Spleen (tissue), 11 donors: Measurements from ENCODE around the gene CCL17. TPM values are rescaled to one million over a fixed set of nuclear protein-coding genes. Genes with fewer than 3 reads are reported as not detected.

Experiments
- DNase-seq: peaks from one replicate; pipeline ENCODE4 v3.0.0-alpha.2; 2020
- H3K27ac ChIP-seq, 8 donors: fragments of 200-600 bp; sonication (generic) in 7 of 8; 1 replicate in 4 of 8; 2 replicates in 4 of 8; pipeline versions ENCODE4 v1.5.0 to v1.8.0; 2016 to 2021; ENCODE audit warnings: inconsistent platforms in 4 of 8, mild to moderate bottlenecking in 4 of 8, moderate library complexity in 1 of 8
- H3K27me3 ChIP-seq, 7 donors: fragments of 200-600 bp; sonication (generic) in 6 of 7; replicated peaks in 1 of 7; 1 replicate in 4 of 7; 2 replicates in 3 of 7; pipeline versions ENCODE4 v1.5.0 to v1.8.0; 2016 to 2021; ENCODE audit warnings: inconsistent platforms in 3 of 7, mild to moderate bottlenecking in 1 of 7
- H3K36me3 ChIP-seq, 6 donors: fragments of 200-600 bp; sonication (generic) in 5 of 6; 1 replicate in 4 of 6; 2 replicates in 2 of 6; pipeline versions ENCODE4 v1.5.0 to v1.8.0; 2016 to 2021; ENCODE audit warnings: inconsistent platforms in 2 of 6
- H3K4me1 ChIP-seq, 6 donors: fragments of 200-600 bp; sonication (generic) in 5 of 6; 1 replicate in 3 of 6; 2 replicates in 3 of 6; pipeline versions ENCODE4 v1.5.0 to v1.8.0; 2016 to 2021; ENCODE audit warnings: inconsistent platforms in 3 of 6
- H3K4me3 ChIP-seq, 8 donors: fragments of 200-600 bp; sonication (generic) in 7 of 8; 1 replicate in 4 of 8; 2 replicates in 4 of 8; pipeline versions ENCODE4 v1.5.0 to v1.8.0; 2016 to 2021; ENCODE audit warnings: inconsistent platforms in 4 of 8, mild to moderate bottlenecking in 4 of 8, moderate library complexity in 2 of 8
- H3K9me3 ChIP-seq, 8 donors: fragments of 200-600 bp; sonication (generic) in 7 of 8; 1 replicate in 4 of 8; 2 replicates in 4 of 8; pipeline versions ENCODE4 v1.5.0 to v1.8.0; 2016 to 2021; ENCODE audit warnings: inconsistent platforms in 4 of 8
- POLR2A ChIP-seq, 3 donors: fragments of 450-650 bp; IDR thresholded peaks; one replicate each; pipeline ENCODE4 v1.5.1; 2017; ENCODE audit warnings: antibody characterized with exemption in 3 of 3, mild to moderate bottlenecking in 1 of 3
- POLR2AphosphoS5 ChIP-seq, 3 donors: sonication (generic); formaldehyde crosslinking; IDR thresholded peaks; one replicate each; pipeline ENCODE4 v1.5.1; 2017; ENCODE audit warnings: antibody characterized with exemption in 3 of 3
- WGBS, 5 donors: extraction: QIAGEN DNeasy Blood & Tissue Kit in 3 of 5; methylation state at CpG; one replicate each; pipeline versions ENCODE4 v1.1.5 to v1.1.7; 2013 to 2018; 5-methylcytosine and 5-hydroxymethylcytosine counted together
- intact Hi-C: fragments of 100-400 bp; cut with DNase I; formaldehyde crosslinking; loops from one replicate; pipeline ENCODE4 v1.15.0; 2023; ENCODE audit warnings: low total_unique reads
- polyA plus RNA-seq, 3 donors: library from polyadenylated mRNA; stranded (reverse); fragments of 200-250 nt; gene quantifications; one replicate each; pipeline ENCODE4 v1.2.1, GENCODE V29; 2013
- total RNA-seq, 7 donors: library from RNA; depleted of rRNA in 3 of 7; stranded (reverse); fragments of >200 nt in 3 of 7; fragmentation: NEBNext Ultra II Directional in 4 of 7; extraction: Animal tissue kit (Norgen Biotek cat#: 25700) in 4 of 7; gene quantifications; one replicate each; pipeline versions ENCODE4 v1.1.0 to v1.2.1, GENCODE V29; 2016 to 2021
- TF ChIP-seq, protein P1 (sequence below), 11 experiments: fragments of 200-600 bp in 7 of 11; fragments of 450-650 bp in 4 of 11; sonication (generic) in 4 of 11; IDR thresholded peaks in 8 of 11; conservative IDR thresholded peaks in 3 of 11; 1 replicate in 7 of 11; 2 replicates in 4 of 11; pipeline versions ENCODE4 v1.4.0 to v1.8.0; 2016 to 2021; ENCODE audit warnings: antibody characterized with exemption in 11 of 11, inconsistent platforms in 4 of 11, mild to moderate bottlenecking in 1 of 11
- donor health status: healthy with polysubstance abuse.
- donor health status: DM: no; HTN: no; CAD: no; lungs with moderate emphysema.
- donor health status: DM: no; HTN: no; CAD: no.
- donor health status: Bipolar disorder and iron deficiency.
- donor health status: healthy.
- donor health status: DM: no; HTN: no; CAD: no.
- donor health status: DM: yes; HTN: yes; CAD: no.

Gene CCL17
- total and polyA plus RNA-seq, 10 donors: 0.29 to 4.0 (median 2.0) TPM; not detected in 4

DNA sequence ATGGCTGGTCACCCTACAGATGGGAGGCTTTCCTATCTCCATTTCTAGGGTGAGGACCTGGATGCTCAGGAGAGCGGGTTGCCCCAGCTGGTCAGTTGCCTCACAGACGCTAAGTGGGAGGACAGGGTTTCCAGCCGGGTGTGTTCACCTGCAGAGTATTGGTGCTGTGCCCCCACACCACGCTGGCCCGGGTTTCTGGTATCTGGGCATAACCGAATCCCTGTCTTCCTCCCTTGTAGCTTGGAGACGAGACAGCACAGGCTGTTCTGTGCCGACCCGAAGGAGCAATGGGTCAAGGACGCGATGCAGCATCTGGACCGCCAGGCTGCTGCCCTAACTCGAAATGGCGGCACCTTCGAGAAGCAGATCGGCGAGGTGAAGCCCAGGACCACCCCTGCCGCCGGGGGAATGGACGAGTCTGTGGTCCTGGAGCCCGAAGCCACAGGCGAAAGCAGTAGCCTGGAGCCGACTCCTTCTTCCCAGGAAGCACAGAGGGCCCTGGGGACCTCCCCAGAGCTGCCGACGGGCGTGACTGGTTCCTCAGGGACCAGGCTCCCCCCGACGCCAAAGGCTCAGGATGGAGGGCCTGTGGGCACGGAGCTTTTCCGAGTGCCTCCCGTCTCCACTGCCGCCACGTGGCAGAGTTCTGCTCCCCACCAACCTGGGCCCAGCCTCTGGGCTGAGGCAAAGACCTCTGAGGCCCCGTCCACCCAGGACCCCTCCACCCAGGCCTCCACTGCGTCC, 22.6 kb upstream of the CCL17 start:
- no peak overlapping the region for H3K4me3 ChIP-seq
- H3K27me3 ChIP-seq: no peaks in the 10 kb centered on the region
- TF ChIP-seq, protein P1, sequence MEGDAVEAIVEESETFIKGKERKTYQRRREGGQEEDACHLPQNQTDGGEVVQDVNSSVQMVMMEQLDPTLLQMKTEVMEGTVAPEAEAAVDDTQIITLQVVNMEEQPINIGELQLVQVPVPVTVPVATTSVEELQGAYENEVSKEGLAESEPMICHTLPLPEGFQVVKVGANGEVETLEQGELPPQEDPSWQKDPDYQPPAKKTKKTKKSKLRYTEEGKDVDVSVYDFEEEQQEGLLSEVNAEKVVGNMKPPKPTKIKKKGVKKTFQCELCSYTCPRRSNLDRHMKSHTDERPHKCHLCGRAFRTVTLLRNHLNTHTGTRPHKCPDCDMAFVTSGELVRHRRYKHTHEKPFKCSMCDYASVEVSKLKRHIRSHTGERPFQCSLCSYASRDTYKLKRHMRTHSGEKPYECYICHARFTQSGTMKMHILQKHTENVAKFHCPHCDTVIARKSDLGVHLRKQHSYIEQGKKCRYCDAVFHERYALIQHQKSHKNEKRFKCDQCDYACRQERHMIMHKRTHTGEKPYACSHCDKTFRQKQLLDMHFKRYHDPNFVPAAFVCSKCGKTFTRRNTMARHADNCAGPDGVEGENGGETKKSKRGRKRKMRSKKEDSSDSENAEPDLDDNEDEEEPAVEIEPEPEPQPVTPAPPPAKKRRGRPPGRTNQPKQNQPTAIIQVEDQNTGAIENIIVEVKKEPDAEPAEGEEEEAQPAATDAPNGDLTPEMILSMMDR (IDR thresholded peaks at IDR 0.05 in 8 of 11, conservative IDR thresholded peaks at IDR 0.05 in 3 of 11): no peak
- TF ChIP-seq POLR2AphosphoS5 (IDR thresholded peaks at IDR 0.05): no peak
- TF ChIP-seq POLR2A (IDR thresholded peaks at IDR 0.05): no peak
- no peaks in the 10 kb centered on the region for H3K36me3 ChIP-seq
- H3K4me1 ChIP-seq: peaks cover 0 to 44% (median 32%) of the 10 kb centered on the region in 6 donors
- intact Hi-C loops: no loop called here
- no peak overlapping the region for H3K27ac ChIP-seq
- WGBS, 5 donors: 89 to 95% (median 93%) methylated on average over 26 to 35 of the region's 35 CpGs
- no peak for DNase-seq
- H3K9me3 ChIP-seq: no peaks in the 10 kb centered on the region

DNA sequence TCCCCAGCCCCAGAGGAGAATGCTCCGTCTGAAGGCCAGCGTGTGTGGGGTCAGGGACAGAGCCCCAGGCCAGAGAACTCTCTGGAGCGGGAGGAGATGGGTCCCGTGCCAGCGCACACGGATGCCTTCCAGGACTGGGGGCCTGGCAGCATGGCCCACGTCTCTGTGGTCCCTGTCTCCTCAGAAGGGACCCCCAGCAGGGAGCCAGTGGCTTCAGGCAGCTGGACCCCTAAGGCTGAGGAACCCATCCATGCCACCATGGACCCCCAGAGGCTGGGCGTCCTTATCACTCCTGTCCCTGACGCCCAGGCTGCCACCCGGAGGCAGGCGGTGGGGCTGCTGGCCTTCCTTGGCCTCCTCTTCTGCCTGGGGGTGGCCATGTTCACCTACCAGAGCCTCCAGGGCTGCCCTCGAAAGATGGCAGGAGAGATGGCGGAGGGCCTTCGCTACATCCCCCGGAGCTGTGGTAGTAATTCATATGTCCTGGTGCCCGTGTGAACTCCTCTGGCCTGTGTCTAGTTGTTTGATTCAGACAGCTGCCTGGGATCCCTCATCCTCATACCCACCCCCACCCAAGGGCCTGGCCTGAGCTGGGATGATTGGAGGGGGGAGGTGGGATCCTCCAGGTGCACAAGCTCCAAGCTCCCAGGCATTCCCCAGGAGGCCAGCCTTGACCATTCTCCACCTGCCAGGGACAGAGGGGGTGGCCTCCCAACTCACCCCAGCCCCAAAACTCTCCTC, 21.9 kb upstream of the CCL17 start:
- no peak overlapping the region for H3K27ac ChIP-seq
- TF ChIP-seq POLR2AphosphoS5 (IDR thresholded peaks at IDR 0.05) (no peak), POLR2A (IDR thresholded peaks at IDR 0.05) (no peak)
- TF ChIP-seq, protein P1 (IDR thresholded peaks at IDR 0.05 in 8 of 11, conservative IDR thresholded peaks at IDR 0.05 in 3 of 11): no peak
- DNase-seq: no peak
- H3K4me1 ChIP-seq: peaks cover 0 to 40% (median 31%) of the 10 kb centered on the region in 6 donors
- H3K9me3 ChIP-seq: no peaks in the 10 kb centered on the region
- no peaks in the 10 kb centered on the region for H3K36me3 ChIP-seq
- no peak overlapping the region for H3K4me3 ChIP-seq
- WGBS, 5 donors: 89 to 98% (median 94%) methylated on average over 8 to 16 of the region's 16 CpGs
- no peaks in the 10 kb centered on the region for H3K27me3 ChIP-seq
- intact Hi-C loops: no loop called here

DNA sequence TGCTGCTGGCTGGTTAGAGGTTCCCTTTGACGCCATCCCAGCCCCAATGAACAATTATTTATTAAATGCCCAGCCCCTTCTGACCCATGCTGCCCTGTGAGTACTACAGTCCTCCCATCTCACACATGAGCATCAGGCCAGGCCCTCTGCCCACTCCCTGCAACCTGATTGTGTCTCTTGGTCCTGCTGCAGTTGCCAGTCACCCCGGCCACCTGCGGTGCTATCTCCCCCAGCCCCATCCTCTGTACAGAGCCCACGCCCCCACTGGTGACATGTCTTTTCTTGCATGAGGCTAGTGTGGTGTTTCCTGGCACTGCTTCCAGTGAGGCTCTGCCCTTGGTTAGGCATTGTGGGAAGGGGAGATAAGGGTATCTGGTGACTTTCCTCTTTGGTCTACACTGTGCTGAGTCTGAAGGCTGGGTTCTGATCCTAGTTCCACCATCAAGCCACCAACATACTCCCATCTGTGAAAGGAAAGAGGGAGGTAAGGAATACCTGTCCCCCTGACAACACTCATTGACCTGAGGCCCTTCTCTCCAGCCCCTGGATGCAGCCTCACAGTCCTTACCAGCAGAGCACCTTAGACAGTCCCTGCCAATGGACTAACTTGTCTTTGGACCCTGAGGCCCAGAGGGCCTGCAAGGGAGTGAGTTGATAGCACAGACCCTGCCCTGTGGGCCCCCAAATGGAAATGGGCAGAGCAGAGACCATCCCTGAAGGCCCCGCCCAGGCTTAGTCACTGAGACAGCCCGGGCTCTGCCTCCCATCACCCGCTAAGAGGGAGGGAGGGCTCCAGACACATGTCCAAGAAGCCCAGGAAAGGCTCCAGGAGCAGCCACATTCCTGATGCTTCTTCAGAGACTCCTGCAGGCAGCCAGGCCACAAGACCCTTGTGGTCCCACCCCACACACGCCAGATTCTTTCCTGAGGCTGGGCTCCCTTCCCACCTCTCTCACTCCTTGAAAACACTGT, 21.0 kb upstream of the CCL17 start:
- no peak for DNase-seq
- H3K4me3 ChIP-seq: no peak overlapping the region
- no peak for TF ChIP-seq POLR2AphosphoS5 (IDR thresholded peaks at IDR 0.05)
- no peak for TF ChIP-seq POLR2A (IDR thresholded peaks at IDR 0.05)
- TF ChIP-seq, protein P1 (IDR thresholded peaks at IDR 0.05 in 8 of 11, conservative IDR thresholded peaks at IDR 0.05 in 3 of 11): no peak
- peaks cover 0 to 37% (median 28%) of the 10 kb centered on the region in 6 donors for H3K4me1 ChIP-seq
- H3K36me3 ChIP-seq: no peaks in the 10 kb centered on the region
- H3K9me3 ChIP-seq: no peaks in the 10 kb centered on the region
- H3K27ac ChIP-seq: peak overlapping the region in 1 of 8 donors; percentile 36
- no peaks in the 10 kb centered on the region for H3K27me3 ChIP-seq
- intact Hi-C loops: no loop called here
- 79 to 89% (median 81%) methylated on average over 7 to 8 of the region's 8 CpGs for WGBS, 5 donors
